HG02759 (cell line): Measurements from ENCODE around the gene PDE4B.
A peak's percentile ranks its signal among the peaks of the same experiment; 100 is the strongest.

ENCODE experiments used
- ATAC-seq: cut with Tn5 transposase; IDR thresholded peaks from one replicate; pipeline ENCODE4 v1.9.1; 2021; ENCODE audit warnings: mild to moderate bottlenecking, moderate library complexity; ENCODE audit not compliant: unreplicated experiment

PDE4B gene

DNA sequence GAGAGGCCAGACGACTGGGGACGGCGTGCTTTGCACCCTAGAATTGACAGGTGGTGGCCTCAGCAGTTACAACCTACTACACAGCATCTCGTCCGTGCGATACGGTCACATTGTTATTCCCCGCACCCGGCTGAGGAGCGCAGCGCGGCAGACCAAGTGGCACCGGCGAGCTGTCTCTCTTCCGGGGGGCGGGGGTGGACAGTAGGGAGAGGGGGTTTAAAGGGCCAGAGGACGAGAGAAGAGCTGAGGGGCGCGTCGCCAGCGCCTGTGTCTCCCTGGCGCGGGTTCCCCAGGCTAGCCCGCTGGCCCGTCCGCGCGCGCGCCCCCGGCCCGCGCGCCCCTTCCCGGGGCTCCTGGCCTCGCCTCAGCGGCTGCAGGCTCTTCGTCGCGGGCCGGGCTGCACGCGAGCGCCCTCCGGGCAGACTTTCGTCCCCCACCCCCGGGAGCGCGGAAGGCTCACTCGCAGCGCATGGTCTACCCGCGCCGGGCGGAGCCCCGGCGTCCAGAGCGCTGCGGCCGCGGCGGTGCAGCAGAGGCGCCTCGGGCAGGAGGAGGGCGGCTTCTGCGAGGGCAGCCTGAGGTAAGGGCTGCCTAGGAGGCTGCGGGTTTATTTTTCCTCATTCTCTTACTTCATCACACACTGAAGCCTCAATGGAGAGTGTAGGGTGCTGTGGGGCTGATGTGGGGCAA lies at the start of gene PDE4B:
PDE4B (plus strand) TSS at position 227 of the 690 bp plus-strand sequence.
- ATAC-seq, result no peak

DNA sequence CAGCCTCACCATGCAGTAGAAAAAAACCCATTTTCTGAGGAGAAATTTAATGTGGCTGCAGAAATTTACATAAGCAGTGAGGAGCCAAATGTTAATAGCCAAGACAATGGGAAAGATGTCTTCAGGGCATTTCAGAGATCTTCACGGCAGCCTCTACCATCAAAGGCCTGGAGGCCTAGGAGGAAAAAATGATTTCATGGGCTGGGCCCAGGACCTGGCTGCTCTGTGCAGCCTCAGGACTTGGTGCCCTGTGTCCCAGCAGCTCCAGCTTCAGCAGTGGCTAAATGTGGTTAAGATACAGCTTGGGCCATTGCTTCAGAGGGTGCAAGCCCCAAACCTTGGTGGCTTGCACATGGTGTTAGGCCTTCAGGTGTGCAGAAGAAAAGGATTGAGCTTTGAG lies 48.0 kb upstream of the PDE4B start:
- ATAC-seq, result no peak

DNA sequence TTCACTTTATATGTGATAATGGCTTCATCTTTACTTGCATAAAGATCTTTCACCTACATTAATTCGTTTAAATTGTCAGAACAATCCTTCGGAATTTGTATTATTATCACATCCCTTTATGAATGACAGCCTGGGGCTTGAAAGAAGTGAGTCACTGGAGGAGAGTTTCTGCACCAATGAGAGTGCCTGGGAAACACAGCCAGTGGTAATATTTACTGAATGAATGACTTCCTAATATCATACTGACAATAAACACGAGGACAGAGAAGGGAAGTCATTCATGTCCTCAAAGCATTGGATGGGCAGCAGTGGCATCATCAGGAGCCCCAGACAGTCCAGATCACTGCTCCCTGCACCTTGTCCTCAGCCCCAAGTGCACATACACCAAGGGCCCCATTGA lies 40.7 kb upstream of the PDE4B start:
- ATAC-seq, result no peak

DNA sequence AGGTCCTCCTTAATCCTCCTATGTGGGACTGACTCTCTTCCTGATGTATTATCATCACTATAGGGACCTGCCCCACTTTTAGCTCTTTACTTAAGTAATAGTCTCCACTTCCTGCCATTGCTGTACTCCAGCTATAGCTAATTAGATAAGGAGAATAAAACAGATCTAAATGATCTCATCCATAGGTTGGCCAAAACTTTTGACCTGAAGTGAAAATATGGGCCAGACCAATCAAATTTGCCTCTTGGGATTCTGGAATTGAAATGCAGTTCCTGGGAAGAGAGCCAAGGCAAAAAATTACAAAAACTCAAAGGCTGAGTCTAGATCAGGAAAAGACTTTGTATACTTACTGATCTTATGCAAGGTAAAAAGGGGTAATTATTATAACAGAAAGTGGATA lies 36.1 kb upstream of the PDE4B start:
- no peak for ATAC-seq

DNA sequence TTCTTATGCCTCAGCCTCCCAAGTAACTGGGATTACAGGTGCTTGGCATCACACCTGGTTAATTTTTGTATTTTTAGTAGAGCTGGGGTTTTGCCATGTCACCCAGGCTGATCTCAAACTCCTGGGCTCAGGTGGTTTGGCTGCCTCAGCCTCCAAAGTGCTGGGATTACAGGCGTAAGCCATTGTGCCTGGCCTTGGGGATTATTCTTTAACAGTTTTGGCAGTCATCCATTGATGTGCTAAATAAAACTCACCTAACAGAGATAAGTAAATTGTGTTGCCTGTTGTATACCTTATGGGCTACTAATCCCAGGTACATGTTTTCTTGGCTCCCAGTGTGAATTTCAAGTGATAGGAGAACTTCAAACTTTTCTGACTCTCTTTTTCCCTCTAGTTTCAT lies 35.2 kb upstream of the PDE4B start:
- no peak for ATAC-seq

DNA sequence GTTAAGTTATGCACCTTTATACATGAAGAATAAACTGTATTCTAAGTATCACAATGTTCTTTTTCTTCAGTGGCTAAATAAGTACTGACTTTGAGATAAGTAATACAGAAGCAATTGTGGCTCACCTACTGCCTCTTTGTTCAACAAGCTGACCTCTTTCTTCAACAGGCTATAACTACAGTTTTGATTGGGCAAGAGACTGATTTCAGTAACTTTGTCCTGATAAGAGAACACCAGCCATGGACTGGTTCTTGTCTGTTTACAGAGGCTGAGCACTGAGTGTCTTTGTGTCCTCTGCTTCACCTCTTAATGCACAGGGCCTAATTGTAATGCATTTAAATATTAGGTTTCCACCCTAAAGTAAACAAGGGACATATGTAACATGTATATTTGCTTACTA lies 34.6 kb upstream of the PDE4B start:
- no peak for ATAC-seq

DNA sequence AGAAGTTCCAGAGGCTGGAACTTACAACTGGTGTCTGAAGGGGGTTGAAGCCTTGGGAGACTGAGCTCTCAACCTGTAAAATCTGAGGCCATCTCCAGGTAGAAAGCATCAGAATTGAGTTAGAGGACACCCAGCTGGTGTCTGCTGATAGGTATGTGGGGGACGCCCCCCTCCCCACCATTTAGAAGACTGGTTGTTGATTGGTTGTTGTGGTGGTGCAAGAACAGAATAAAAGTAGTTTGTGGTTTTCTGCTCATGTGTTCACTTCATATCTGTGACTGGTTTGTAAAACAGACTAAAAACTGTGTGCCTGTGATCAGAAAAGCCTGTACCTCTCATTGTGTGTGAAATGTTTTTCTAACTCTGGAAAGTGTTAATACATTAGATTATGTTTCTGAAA lies 33.2 kb upstream of the PDE4B start:
- no peak for ATAC-seq

DNA sequence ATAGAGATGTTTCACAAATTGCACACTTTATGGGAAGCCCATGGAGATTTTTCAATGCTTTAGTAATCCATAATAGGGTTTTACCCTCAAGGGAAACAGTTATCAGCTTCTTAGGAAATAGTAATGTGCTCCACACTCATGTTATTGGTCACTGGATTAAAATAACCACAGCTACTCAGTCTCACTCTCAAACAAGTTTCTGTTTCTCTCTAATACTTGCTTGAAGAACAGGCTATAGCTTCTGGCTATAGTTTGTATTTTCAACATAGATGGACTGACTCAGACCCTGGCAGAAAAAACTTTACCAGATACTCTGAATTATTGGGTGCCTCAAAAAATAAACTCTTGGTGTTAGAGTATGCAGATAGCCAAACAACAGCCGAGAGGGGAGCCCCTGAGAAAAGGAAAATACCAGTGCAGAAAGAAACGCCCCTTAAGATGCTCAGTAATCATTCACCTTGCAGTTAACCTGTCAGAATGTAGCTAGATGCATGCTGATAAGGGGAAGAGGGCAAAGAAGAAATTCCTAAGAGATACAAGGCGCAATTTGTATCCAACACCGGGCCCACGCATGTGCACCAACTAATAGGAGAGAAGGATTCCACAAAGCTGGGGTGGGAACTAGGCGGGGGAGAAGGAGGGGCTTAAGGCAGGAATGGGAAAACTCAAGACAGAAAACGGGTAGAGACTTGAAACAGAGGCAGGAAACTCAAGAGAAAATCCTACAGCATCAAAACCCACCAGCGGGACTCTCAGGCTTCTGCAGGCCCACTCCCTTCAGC lies 30.4 kb upstream of the PDE4B start:
- no peak for ATAC-seq

DNA sequence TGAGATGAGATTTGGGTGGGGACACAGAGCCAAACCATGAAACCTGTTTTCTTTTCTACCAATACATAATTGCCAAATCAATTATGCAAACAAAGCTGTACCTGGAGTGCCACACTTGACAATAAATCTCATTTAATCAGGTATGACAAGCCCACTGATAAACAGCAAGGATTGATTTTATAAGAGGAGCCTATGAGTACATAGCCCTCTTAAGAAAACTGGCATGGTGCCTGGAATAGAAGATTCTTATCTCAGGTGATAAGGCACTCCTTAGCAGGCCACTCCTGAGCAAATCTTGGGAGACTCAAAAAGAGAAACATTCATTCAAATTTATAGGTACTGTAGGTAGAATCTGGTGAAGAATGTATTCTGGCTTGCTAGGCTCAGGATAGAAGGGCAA lies 28.6 kb upstream of the PDE4B start:
- no peak for ATAC-seq

DNA sequence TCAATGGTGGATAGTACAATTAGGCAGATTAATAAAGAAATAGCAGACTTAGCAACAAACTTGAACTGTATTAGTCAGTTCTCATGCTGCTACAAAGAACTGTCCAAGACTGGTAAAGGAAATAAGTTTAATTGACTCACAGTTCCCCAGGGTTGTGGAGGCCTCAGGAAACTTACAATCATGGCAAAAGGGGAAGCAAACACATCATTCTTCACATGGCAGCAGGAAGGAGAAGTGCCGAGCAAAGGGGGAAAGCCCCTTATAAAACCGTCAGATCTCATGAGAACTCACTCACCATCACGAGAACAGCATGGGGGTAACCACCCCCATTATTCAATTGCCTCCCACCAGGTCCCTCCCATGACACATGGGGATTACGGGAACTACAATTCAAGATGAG lies 27.1 kb upstream of the PDE4B start:
- ATAC-seq, result no peak

DNA sequence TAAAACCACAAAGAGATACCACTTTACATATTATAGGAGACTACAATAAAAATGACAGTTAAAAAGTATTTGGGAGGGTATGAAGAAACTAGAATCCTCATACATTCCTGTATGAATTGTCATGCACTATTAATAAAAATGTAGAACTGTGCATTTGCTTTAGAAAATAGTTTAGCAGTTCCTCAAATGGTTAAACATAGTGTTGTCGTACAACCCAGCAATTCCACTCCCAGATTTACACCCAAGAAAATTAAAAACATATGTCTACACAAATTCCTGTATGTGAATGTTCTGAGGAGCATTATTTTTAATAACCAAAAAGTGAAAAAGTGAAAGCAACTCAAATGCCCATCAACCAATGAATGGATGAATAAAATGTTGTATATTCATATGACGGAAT lies 23.1 kb upstream of the PDE4B start:
- no peak for ATAC-seq

DNA sequence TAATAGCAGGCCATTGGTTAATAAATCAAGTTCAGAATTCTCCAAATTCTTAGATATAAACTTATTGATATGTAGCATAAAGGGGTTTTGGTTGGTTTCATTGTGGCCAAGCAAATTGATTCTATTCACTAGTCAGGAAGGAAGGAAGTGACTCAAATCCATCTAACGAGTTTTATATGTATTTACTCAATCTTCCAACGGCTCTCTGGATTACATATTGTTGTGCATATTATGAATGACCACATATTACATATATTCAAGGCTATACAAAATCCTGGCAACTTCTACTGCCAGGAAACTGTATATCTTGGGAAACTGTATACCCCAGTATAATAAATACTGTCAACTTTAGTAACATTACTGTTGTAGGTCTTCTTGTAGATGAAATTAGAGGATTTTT lies 20.1 kb upstream of the PDE4B start:
- no peak for ATAC-seq

DNA sequence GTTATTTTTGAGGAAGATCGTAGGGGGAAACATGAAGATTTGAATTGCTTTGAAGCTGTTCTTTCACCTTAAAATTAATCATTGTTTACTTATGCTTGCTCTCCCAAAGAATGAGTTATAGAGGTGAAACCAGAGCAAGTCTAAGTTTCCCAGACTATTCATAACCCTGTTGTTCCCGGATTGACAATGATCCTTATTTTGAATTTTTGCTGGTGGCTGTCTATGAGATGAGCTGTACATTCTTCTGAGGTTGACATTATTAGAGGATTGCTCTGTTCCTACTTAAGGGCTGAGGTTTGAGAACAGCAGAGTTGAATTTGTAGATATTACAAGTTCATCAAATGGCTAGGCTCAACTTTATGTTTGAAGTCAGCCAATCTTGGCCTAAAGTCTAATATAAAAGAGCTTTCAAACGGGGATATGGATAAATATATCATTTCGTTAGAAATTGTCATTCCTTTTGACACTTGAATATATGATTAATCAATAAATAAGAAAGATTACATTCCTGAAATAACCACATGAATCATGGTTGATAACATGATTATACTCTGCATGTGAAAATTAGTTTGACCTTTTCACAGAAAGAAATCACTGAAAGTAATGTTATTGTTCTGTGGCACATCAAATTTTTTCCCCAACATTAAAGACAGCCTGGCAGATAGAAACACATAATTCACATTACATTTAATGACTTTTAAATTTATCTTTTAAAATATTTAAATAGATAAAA lies 19.1 kb upstream of the PDE4B start:
- no peak for ATAC-seq

DNA sequence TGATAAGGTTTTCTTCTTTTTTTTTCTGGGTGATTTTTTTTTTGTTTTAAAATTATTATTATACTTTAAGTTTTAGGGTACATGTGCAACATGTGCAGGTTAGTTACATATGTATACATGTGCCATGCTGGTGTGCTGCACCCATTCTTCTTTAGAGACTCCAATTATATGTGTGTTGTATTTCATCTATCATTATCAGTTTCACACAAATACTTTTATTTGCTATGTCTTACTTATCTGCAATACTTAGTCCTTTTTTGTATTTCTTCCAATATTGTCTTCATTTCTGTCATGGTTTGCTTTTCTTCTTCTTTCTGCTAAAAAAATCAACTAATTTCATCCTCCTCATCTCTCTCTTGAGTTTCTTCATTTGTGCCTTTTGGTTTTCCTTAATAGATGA lies 3.9 kb upstream of the PDE4B start:
- ATAC-seq, result no peak

DNA sequence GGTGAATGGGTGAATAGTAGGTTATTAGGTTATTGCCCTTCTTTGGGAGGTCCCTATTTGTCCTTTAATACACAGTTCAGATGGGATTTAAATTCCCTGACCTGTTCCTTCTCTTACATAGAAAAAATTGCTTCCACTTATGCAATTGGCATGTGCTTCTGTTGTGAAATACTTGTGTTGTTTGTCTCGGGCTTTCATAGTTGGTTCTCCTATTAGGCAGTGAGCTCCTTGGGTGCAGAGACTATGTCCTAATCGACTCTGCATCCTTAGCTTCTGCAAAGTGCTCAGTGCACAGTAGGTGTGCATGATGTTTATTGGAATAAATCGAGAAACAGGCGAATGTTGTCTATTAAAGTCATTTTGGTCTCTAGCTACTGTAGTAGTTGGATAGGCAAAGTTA lies 1.3 kb upstream of the PDE4B start:
- ATAC-seq, result no peak

DNA sequence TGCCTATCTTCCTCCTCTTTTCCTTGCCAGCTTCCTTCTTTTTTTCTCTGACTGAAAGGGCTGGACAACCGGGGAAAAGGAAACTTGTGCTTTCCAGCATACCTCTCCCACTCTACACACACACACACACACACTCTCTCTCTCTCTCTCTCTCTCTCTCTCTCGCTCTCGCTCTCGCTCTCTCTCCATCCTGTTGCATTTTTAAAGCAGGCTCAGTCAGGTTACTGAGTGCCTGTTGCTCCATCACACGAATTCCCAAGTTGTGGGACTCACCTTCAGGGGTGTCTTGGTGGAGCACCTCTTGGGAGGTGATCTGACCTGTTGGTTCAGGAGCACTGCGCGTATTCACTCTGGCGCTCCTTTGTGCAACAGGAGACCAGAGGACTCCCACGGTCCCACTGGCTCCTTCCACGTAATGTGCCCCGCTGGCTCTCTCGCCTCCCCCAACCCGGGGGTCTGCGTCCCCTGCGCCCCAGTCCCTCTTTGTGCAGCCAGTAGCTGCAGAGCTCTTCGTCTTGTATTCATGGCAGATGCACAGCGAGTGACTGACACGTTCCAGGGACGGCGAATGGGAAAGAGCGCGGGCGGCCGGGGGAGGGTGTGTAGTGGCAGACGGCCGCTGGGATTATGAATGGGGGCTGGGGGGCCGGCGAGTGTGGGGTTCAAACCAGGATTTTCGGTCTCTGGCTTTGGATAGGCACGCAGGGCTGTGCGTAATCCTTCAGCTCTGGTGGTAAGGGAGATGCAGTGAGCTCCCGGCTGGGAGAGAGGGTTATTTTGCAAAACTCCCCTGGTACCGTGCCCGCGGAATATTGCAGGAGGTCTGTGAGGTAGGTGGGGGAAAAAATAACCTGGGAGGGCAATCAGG lies 660 bp upstream of the PDE4B start:
- no peak for ATAC-seq

DNA sequence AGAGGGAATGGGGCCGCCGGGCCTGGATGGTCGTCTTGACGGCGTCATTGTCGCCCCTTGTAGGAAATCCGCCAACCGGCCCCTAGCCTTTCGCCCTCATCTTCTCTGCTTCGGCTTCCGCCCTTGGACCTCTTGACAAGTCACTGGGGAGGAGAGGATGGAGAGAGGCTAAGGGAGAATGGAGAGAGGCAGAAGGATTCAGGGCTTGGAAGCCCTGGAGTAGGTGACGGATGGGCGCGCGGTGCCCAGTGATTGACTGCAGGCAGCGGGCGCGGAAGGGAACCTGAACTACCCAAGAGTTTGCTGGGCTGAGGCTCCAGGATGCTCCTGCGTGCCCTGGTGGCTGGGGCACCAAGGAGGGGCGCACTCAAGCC lies 651 bp downstream of the PDE4B start:
- no peak for ATAC-seq

DNA sequence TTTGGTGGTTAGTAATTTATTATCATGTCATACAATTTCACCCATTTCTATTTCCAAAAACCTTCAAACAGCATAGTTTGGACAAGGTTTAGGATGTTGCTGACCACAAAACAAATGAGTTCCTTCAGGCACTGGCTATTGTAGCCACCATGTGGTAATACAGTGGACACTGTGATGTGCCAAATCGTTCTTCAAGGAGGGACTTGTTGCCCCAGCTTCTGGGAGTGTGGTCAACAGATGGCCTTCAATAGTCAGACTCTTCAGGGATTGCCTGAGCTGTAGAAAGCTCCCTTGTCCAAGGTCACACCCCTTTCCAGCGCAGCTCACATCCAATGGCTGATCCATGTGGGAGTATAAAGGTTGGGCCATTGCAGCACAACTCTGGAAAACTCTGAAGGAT lies 2.6 kb downstream of the PDE4B start:
- no peak for ATAC-seq

DNA sequence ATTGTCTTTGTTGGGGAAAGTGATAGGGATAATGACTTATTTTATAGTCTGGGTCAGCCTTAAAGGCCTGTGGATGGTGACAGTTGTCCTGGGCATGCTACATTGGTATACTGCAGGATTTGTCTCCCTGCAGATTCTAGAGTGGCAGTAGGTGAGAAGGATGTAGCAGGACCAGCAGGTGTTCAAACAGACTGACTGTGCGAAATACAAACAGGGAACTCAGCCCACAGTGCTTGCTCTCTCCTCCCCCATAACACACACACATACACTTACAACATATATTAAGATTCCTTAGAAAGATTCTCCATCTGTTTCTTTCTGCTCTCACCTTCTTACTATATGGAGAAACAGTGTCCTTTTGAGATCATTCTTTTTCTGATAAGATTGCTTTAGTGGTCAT lies 6.9 kb downstream of the PDE4B start:
- ATAC-seq, result no peak

DNA sequence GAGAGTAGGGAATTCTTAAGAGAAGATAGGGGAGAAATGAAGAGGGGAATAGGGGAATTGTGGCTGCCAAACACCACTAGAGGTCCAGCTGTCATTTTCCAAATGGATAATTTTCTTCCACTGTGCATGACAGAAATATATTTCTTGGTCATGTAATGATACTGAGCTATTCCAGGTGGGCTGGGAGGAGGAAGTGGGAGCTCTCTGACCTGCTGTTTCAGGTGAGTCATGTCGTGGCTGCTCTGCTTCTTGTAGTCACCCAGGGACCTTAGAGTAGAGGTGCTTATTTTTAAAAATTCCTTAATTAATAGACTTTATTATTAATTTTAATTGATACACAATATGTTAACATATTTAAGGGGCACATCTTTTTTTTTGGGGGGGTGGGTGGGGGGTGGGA lies 11.9 kb downstream of the PDE4B start:
- no peak for ATAC-seq

DNA sequence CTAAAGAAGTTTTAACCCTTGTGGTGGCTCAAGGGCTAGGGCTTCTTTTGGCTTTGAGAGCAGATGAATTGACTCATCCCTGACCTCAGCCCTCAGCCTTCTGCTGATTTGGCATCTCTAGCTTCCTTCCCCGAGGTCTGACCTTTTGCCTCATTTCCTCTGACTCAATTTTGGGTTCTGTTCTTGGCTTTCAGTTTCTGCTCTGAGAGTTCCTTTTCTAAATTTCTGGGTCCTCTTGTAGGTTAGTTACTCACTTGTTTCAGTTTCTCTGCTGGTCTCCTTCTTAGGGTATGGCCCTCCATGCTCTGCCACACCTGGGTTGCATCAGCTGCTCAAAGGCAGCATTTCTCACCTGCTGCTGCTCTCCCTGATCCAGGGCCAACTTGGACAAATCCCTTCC lies 19.4 kb downstream of the PDE4B start:
- ATAC-seq, result peak; percentile 99
